GM21367 (cell line): ENCODE results near the gene GINS1.

Source experiments
- ATAC-seq: cut with Tn5 transposase; IDR thresholded peaks from one replicate; pipeline ENCODE4 v1.9.1; 2021; ENCODE audit not compliant: unreplicated experiment

GINS1 gene

DNA sequence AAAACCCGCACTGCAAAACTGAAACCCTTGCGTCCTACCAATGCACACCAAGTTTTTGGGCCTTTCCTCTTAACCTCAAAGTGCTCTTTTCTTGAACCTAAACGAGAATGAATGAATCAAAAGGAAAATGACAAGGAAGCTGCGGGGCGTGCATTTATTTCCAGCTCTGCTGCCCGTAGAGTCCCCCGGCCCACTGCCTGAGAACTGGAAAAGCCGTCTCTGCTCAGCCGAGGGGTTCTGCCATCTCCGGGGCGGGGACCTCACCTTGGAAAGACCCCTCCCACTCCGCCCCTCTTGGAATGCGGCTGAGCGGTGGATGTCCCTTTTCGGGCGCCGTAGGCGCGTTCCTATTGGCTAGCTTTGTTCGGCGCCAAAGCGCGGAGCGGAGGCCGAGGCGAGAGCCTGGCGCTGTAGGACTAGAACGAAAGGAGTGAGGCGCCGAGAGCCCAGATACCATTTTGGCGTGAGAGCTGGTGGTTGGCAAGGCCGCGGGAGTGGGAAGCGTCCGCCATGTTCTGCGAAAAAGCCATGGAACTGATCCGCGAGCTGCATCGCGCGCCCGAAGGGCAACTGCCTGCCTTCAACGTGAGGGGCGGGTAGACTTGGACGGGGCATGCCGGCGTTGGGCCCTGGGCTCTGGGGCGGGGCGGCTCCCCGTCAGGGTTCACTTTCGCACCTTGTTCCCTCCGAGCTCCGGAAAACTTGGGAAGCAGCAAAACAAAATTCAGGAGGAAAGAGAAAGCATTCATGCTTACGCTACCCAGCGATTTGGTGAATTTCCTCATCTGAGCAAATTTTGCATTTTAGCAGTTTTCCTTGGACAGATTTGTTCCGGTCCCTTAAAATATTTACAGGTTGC is at the start of gene GINS1:
TSS of gene GINS1 (plus strand) at position 363 of the 859 bp plus-strand sequence. CDS start at position 511, 148 bp downstream.
- peak; percentile 89 for ATAC-seq

DNA sequence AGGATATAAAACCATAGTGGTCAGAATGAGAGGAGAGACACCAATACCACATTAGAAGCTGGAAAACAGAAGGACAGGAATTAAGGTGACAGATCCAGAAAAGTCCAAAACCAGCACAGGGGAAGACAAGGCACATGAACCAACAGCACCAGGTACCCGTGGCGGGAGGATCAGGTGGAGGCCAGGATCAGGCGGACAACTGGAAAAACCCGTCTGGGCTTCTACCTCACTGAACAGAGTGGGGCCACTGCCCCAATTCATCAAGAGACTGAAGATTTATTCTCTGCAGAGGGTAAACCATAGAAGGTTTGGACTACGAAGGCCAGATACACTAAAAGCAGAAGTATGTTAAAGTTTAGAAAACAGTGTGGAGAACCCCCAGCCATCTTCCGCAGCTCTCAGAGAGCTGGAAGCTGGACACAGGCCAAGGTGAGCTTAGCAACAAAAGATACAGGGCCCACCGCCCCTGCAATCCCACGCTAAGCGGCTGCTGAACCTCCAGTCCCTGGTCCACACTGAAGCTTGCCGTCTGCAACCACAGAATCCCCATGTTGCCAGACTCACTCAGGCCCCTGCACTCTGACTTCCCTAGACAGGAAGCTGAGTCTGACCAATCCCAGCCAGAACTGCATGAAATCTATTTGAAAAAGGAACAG is 46.7 kb upstream of the GINS1 start:
- ATAC-seq: no peak

DNA sequence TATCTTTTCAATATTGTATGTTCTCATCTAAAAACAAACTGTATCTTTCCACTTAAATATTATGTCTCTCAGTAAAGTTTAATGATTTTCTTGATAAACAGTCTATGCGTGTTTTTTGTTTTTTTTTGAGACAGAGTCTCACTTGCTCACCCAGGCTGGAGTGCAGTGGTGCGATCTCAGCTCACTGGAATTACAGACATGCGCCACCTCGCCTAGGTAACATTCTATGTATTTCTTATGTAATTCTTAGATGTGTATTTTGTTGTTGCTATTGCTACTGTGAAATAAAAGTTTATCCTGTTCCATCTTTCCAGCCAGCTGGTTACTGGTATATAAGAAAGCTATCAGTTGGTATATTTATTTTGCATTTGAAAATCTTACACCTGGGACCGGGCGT is 46.2 kb upstream of the GINS1 start:
- no peak for ATAC-seq

DNA sequence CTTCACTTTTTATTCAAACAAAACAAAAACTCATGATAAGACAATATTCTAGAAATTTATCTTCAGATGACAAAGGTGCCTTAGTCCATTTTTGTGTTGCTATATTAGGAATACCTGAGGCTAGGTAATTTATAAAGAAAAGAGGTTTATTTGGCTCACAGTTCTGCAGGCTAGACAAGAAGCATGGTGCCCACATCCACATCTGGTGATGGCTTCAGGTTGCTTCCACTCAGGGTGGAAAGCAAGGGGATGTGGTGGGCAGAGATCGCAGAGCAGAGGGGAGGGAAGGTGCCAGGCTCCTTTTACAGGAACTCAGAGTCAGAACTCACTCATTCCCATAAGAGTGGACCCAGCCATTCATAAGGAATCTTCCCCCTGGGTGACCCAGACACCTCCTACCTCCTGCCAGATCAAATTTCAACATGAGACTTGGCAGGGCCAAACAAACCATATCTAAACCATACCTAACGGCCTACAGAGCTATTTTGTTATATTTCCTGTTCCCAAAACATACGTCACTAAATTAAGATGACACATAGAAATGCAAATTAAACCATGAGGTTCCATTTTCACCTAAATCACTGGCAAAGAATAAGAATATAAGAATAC is 43.2 kb upstream of the GINS1 start:
- no peak for ATAC-seq

DNA sequence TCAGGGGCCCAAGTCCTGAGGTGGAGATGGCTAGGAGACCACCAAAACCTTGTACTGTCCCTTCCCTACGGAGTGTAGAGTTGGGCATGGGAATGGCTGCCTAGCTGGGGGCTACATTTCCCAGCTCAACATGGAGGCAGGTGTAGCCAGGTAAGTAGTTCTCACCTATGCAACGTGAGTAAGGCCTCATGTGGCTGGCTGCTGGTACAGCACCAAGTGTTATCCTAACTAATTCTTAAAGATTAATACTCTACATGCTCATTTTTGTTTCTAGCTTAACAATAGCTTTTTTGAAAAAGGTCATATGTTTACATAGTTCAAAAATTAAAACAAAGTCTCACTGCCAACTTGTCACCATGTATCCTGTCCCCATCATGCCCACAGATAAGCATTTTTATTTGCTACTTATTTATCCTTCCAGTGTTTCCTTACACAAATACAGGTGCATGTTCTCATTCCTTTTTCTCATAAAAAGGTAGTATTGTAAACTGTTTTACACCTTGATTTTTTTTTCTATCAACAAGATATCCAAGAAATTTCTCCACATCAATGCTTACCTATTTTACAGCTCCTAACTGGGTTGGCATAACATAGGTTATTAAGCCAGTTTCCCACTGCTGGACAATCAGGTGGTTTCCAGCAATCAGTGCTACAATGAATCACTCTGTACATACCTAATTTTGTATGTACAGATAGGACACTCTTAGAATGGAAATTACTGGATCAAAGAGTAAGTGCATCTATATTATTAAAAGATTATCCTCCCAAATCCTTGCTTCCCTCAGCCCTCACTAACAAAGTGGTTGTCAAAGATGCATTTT is 42.4 kb upstream of the GINS1 start:
- no peak for ATAC-seq

DNA sequence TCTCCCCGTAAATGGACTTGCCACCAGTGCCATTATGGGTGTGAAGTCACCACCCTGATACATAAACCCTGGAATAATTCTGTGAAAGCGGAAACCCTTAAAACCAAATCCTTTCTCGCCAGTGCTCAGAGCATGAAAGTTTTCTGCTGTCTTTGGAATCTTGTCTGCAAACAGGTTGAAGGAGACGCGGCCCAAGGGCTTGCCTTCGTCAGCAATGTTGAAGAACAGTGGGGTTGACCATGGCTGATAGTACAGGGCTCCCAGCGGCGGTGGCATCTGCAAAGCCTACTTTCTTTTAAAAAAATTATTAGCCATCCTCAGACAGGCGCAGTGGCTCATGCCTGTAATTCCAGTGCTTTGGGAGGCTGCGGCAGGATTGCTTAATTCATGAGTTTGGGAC is 38.9 kb upstream of the GINS1 start:
- ATAC-seq: no peak

DNA sequence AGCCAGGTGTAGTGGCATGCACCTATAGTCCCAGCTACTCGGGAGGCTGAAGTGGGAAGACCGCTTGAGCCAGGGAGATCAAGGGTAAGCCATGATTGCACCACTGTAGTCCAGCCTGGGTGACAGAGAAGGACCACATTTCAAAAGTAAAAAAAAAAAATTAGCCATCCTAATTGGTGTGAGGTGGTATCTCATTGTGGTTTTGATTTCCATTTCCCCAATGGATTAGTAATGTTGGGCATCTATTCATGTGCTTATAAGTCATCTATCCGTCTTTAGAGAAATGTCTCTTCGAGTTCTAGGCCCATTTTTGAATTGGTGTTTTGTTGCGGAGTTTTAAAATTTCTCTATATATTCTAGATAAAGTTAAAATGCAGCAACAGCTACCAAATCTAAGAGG is 38.5 kb upstream of the GINS1 start:
- ATAC-seq: no peak

DNA sequence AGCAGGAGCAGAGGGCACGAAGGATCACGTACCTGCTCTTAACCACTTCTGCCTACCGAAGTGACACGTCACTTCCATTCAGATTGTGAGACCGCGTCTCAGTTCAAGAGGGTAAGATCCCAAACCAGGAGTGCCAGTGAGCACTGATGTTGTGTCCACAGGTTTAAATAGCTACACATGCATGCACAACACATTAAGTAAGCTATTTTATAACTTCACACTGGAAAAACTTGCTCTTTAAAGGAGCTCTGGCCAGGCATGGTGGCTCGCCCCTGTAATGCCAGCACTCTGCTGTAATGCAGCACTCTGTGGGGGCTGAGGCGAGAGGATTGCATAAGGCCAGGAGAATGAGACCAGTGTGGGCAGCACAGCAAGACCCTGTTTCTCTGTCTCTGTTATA is 37.9 kb upstream of the GINS1 start:
- ATAC-seq: no peak

DNA sequence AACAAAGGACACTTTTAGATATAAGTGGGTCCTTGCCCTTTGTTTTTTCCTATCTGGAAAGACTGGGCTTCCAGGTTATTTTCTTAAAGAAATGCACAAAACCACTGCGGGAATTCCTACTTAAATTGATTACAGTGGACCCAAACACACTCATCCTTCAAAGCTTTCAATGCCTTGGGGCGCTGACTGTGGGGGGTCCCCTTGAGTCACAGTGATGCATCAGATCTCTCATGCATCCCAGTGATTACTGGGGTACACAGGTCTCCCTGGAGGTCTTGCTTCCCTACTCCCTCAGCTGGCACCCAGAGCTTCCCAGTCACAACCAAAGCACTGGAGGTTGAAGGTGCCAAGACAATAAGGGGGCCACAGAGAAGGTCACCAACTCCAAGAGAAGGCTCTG is 37.5 kb upstream of the GINS1 start:
- ATAC-seq: no peak

DNA sequence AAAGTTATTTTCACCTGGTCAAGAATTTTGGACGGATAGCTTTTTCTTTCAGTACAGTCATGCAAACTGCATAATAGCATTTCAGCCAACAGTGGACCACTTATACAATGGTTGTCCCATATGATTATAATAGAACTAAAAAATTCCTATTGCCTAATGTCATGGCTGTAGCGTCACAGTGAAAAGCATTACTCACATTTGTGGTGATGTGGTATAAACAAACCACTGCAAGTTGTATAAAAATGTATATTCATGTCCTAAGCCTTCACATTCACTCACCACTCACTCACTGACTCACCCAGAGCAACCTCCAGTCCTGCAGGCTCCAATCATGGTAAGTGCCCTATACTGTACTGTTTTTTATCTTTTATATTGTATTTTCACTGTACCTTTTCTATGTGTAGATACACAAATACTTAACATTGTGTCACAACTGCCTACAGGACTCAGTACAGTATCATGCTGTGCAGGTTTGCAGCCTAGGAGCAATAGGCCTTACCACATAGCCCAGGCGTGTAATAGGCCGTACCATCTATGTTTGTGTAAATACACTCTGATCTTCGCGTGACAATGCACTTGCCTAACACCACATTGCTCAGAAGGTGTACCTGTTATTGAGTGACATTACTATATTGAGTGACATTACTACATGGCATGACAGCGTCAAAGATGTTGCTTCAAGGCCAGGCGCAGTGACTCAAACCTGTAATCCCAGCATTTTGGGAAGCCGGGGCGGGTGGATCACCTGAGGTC is 34.7 kb upstream of the GINS1 start:
- ATAC-seq: no peak

DNA sequence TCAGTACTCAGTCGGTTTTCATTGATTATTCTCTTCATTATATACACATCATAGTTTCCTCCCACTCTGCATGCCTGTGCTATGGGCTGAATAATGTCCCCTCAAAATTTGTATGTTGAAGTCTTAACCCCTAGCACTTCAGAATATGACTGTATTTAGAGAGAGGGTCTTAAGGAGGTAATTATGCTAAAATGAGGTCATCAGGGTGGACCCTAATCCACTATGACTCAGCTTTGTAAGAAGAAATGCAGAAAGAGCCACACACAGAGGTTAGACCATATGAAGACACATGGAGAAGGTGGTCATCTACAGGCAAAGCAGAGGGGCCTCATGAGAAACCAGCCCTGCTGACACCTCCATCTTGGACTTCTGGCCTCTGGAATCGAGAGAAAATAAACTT is 32.6 kb upstream of the GINS1 start:
- ATAC-seq: no peak

DNA sequence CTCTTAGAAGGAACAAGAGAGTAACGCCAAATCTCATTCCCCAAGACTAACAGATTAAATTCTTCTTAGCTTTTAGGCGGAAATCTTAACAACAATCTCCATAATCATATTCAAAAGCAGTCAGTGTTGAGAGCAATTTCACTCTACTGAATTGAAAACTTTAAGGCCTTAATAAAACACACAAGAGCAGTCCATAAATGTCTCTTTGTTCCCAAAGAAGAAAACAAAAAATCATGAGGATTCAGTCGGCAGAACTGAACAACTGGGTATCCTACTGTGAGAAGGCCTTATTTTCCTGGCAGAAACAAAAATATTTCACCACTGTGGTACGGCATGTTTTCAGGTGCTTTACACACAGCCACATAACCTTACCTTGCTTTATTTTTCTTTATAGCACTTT is 31.2 kb upstream of the GINS1 start:
- ATAC-seq: no peak

DNA sequence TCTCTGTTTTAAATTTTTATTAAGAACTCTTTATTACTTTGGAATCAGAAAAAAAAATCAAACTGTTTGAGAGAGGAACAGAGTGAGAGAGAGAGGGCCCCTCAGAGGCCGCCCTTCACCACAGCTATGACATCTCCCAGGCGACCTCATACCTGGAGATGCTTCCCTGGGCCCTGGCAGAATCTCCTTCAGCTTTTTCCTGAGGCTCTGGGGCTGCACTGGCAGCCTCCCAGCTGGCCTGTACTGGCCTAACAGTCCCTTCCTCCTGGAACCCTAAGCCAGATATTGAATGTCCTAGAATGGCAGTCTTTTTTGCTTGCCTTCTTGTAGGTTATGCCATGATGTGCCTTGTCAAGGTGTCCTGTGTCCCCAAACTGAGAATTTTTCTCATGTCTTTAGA is 30.6 kb upstream of the GINS1 start:
- no peak for ATAC-seq

DNA sequence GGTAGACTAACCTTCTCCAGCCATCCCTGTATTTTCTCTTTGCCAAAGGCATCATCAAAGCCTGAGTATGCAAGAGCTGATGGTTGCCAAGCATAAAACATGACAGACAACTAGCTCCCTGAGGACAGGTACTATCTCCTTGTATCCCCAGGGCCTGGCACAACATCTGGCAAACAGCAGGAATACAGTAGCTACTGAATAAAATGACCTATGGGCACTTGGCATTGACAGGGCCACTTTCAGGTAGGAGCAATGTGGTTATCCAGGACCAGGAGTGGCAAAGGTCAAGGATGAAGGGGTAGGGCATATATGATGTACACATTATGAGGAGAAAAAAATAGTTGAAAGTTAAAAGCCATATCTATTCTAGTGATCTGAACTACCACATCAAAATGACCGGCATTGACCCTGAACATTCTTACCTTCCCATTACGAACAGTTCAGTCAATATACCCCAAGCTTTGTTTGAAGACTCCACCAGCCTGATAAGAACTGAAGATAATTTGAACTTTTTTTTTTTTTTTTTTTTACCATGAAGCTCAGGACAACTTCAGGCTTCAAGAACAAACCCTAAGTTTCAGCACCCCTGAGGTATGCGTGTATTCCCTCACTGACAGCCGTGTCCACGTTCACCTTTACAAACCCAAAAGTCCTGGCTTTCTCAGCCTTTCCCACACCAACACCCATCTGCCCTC is 29.1 kb upstream of the GINS1 start:
- ATAC-seq: no peak

DNA sequence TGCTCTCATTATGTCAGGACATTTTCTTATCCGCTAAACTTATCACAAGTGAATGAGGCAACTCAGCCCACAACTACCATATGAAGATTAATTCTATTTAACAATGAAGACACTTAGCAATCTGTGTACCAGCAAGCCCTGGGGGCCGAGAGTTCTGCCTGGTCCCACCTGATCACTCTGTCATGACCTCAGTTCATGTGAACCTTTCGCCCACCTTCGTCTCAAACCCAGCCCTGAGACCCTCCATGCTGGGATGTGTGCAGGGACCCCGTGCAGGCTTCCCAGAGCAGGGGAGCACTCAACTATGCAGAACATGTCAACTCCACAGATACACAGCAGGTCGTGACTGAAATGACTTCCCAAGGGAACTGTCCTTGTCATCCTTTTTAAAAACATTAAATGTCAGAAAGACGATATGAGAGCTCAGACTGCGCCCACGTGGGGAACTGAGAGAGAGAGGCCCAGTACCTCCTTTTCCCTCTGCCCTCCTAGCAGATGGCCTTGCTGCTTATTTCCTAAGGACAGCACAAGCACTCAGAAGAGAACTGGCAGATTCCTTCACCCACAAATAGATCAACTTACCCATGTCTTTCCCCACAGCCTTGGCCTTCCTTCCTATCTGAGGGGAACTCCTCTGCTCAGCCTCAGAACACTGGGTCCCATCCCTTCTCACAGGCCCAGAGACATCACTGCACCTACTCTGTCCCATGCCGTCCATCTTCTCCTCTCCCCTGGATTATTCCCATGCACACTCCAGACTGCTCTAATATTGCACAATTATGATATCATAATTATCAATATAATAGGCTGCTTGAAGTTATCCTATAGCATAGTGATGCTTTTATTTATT is 28.4 kb upstream of the GINS1 start:
- no peak for ATAC-seq

DNA sequence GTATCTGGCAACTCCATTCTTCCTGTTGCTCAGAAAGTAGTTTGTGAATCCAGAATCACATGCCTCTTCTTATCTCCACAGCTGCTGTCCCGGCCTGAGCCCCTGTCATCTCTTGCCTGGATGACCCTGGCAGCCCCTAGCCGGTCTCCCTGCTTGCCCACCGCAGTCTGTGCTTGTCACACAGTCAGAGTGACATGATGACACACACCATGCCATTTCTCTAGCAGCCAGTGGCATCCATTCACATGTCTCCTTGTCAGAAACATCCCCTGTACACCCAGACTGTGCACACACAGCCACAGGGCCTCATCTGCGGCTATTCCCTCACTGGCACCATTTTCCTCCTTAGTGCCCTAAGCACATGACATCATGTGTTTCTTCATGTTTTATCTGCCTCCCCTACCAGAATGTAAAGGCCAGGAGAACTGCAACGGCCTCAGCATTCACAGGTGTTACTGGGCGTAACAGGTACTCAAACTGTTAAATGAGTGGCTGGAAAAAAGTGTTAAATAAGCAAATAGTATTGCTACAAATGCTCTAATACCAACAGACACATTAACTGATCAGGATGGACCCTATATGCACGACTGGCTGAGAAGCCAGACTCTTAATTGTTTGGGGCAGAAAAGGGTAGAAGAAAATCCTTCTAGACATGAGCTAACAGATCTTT is 26.4 kb upstream of the GINS1 start:
- ATAC-seq: no peak

DNA sequence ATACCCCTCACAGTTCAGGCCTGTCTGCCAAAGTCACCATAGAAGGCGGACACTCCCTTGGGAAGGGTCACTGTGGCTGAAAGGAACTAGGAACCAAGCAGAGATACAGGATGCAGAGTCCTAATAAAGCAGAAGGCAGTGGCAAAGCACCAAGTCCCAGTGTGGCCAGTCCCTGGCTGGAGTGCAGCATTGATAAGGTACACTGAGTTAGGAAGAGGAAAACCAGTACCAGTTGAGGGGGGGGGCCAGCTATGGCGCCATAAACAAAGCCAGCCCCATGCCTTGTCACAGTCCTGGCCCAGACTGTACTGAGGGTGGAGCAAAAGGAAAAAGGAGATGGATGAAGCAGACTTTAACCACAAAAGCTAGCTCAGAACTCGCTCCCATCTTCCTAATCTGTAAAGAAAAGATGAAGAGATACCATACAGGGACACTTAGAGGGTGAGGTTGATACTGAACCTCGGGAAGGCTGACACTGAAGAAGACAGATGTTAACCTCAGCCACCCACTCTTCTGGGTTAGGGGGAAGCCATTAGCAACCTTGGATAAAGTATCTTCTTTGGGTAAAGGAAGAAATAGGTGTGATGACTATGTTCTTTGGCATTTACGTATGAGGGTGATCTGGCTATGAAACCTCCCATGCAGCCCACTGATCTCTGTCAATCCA is 24.6 kb upstream of the GINS1 start:
- no peak for ATAC-seq

DNA sequence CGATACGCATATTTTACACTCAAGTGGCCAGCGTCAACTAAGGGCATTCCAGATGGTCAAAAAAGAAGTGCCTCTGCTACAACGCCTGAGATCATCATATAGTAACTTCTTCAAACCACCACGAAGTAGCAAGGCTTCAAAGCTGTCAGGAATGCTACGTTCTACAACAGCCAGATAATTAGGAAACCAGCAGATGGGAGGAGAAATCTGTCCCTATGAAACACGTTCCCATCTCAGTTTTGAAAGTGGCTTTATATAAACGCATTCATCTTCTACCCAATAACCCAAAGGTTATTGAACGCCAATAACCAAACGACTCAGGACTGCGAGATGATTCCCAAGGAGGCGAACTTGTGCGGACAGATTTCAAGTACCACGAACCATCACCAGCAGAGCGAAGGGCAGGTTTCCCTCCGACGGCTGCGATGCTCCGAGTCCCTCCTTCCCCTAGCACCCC is 18.0 kb upstream of the GINS1 start:
- ATAC-seq: peak; percentile 3
